Omental fat pad (tissue), 4 donors: ENCODE data around the gene PCBP3. TPM values are rescaled to one million over a fixed set of nuclear protein-coding genes. Genes with fewer than 3 reads are reported as not detected.
"Not testable (repeated sequence)": the region's sequence is repeated elsewhere in the genome, so short reads cannot be mapped to it uniquely, and the experiment has no call there.

Source experiments
- ATAC-seq: fragments of 150-250 bp; one replicate; pipeline ENCODE4 v1.9.1; 2016; ENCODE audit warnings: mild to moderate bottlenecking, moderate library complexity; ENCODE audit not compliant: low FRiP score
- DNase-seq: peaks from one replicate; pipeline ENCODE4 v3.0.0-alpha.2; 2019; ENCODE audit warnings: low spot score
- total RNA-seq, 4 donors: library from RNA; depleted of rRNA; stranded (reverse); fragments of >200 nt; gene quantifications; one replicate each; pipeline ENCODE4 v1.1.0, GENCODE V29; 2016
- TF ChIP-seq, protein P1 (sequence below), 3 donors: fragments of 450-650 bp; IDR thresholded peaks; one replicate each; pipeline ENCODE4 v1.5.1; 2016 to 2017; ENCODE audit warnings: antibody characterized with exemption in 3 of 3, mild to moderate bottlenecking in 3 of 3, moderate library complexity in 2 of 3

Gene PCBP3
- total RNA-seq, 4 donors from 2014 or later: 1.1 to 26.8 (median 14.8) TPM

DNA sequence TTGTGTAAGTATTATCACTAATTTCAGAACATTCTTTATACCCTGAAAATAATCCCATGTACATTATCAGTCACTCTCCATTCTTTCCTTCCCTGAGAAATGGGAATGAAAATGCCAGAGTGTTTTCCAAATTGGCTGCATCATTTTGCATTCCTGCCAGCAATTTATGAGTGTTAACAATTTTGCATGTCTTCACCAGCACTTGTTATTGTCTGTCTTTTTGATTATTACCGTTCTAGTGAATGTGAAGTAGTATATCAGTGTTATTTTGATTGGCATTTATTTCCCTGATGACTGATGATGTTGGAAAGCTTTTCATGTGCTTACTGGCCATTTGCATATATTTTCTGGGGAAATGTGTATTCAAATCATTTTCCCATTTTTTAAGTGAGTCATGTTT lies 71.9 kb downstream of the PCBP3 start:
- no peak for DNase-seq
- ATAC-seq: no peak
- TF ChIP-seq, protein P1, sequence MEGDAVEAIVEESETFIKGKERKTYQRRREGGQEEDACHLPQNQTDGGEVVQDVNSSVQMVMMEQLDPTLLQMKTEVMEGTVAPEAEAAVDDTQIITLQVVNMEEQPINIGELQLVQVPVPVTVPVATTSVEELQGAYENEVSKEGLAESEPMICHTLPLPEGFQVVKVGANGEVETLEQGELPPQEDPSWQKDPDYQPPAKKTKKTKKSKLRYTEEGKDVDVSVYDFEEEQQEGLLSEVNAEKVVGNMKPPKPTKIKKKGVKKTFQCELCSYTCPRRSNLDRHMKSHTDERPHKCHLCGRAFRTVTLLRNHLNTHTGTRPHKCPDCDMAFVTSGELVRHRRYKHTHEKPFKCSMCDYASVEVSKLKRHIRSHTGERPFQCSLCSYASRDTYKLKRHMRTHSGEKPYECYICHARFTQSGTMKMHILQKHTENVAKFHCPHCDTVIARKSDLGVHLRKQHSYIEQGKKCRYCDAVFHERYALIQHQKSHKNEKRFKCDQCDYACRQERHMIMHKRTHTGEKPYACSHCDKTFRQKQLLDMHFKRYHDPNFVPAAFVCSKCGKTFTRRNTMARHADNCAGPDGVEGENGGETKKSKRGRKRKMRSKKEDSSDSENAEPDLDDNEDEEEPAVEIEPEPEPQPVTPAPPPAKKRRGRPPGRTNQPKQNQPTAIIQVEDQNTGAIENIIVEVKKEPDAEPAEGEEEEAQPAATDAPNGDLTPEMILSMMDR (IDR thresholded peaks at IDR 0.05): no peak

DNA sequence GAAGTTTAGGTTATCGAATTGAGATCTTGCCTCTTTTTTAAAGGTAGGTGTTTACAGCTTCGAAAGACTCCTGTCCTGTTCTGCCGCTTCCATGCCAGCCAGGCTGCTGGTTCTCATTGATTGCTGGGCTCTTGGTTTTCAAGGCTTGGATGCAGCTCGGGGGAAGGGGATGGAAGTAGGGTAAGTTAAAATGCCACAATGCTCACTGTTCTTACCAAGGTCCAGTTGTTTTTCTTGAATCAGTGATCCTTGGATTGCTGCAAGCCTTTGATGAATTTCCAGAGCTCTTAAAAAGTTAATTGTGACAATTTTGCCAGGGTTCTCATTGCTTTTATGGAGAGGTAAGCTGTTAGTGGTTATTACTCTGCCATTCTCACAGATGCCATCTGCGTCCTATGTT lies 74.9 kb downstream of the PCBP3 start:
- DNase-seq (no peak), ATAC-seq (no peak)
- TF ChIP-seq, protein P1 (IDR thresholded peaks at IDR 0.05): no peak

DNA sequence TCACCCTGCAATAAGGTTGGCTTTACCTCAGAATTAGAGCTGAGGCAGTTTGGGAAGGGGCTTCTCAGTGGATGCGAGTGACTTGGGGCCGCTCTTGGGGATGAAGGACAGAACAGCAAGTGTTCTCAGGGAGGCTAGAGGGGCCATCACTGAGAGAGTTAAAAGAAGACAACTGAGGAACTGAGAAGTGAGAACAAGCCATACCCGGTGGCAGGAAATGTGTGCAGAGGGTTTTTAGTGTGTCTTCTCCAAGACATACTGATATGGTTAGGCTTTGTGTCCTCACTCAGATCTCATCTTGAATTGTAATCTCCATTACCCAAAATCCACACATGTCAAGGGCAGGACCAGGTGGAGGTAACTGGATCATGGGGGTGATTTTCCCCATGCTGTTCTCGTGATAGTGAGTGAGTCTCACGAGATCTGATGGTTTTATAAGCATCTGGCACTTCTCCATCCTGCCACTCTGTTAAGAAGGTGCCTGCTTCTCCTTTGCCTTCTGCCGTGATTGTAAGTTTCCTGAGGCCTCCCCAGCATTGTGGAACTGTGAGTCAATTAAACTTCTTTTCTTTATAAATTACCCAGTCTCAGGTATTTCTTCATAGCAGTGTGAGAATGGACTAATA lies 75.8 kb downstream of the PCBP3 start:
- TF ChIP-seq, protein P1 (IDR thresholded peaks at IDR 0.05): no peak
- no peak for ATAC-seq

DNA sequence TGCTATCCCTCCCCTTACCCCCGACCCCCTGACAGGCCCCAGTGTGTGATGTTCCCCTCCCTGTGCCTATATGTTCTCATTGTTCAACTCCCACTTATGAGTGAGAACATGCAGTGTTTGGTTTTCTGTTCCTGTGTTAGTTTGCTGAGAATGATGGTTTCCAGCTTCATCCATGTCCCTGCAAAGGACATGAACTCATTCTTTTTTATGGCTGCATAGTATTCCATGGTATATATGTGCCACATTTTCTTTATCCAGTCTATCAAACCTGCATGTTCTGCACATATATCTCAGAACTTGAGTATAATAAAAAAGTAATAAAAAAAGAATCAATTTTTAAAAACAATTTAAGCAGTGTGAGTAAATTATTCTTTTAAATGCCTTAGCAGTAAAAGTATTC lies 76.7 kb downstream of the PCBP3 start:
- DNase-seq, ATAC-seq: not testable (repeated sequence)

More for the DNA sequence above, 75.8 kb downstream of the PCBP3 start:
- no peak for DNase-seq

DNA sequence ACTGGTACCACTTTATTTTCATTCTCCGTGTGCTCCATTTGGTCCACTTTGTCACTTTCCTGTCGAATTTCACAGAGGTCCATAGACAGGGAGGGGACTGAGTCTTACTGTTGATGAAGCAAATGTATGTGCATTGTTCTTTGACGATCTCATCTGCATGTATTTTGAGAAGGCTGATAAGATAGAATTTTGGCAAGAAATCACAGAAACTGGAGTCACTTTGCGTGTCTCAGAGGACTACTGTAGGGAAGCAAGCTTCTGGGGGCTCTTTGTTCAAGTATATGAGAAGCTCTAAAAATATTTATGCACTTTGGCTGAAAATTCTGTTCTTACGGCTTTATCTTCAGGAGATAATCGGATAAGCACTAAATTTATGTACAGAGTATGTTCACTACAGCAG lies 78.1 kb downstream of the PCBP3 start:
- DNase-seq: no peak
- TF ChIP-seq, protein P1 (IDR thresholded peaks at IDR 0.05): no peak

DNA sequence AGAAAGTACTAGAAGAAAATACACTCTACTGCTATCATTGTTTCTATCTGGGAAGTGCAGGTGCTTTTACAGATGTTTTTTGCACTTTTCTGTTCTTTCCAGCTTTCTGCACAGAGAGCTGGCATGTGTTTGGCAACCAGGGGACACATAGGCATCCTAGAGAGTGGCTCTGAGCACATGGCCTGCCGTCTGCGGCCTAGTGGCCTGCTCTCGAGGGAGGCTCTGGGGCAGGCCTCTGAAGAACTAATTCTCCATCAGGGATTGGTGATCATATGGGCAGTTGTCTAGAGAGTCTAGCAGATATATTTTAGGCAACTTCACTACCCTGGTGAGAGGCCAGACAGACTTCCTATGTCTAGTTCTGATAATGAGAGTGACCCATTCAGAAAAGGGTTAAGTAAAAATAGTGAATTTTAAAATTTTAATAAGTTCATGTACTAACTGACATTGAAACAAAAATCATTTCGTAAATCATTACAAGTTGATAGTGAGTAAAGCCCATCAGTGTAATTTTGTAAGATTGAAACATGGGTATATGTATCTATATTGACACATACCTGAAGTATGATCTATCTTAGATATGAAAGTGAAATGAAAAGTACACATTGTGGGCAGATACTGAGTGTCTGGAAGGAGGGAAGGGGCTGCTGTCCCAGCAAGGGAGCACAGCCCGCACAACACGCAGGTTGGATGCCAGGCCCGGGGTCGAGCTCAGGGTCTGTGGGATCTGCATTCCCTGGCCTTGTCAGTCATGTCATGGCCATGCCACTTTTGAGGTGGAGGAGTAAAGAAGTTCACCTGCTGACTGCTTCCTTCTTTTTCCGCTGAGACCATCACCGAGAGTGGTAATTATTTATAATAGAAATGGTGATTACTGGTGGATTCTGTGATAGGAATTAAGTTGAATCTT lies 79.8 kb downstream of the PCBP3 start:
- ATAC-seq: no peak
- DNase-seq: no peak
- TF ChIP-seq, protein P1 (IDR thresholded peaks at IDR 0.05): no peak

More for the DNA sequence above, 78.1 kb downstream of the PCBP3 start:
- ATAC-seq: no peak

DNA sequence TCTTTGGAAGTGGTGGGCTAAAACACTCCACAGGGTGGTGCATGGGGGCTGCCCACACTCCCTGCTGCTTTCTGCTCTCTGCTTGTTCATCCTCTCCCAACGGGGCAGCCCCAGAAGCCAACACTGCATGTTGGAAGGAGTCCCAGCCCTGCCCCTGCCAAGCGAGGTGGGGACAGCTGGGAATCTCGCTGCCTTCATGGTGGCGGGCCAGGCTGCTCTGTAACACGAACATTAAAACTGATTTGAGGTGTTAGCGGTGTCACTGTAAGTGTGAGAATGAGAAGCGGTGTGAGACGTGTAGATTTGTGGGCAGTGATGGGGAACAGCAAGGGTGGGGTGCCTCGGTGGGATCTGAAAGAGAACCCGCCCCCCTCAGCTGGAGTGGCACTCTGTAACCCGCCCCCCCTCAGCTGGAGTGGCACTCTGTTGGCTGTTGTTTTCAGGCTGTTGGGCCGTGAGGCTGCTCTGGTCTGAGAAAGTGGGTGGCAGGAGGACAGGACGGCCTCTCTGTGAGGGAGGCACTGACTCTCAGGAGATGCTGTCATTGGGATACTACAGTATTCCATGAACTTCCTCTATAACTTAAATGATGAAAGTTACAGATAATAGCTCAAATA lies 80.9 kb downstream of the PCBP3 start:
- ATAC-seq (no peak), DNase-seq (no peak)
- TF ChIP-seq, protein P1 (IDR thresholded peaks at IDR 0.05): no peak
